ENCODE measurements around the gene AUH. TPM values are rescaled to one million over a fixed set of nuclear protein-coding genes. Genes with fewer than 3 reads are reported as not detected.

AUH gene
- total and polyA plus RNA-seq, 12 donors, result 16.3 to 56.3 (median 44.2) TPM

DNA sequence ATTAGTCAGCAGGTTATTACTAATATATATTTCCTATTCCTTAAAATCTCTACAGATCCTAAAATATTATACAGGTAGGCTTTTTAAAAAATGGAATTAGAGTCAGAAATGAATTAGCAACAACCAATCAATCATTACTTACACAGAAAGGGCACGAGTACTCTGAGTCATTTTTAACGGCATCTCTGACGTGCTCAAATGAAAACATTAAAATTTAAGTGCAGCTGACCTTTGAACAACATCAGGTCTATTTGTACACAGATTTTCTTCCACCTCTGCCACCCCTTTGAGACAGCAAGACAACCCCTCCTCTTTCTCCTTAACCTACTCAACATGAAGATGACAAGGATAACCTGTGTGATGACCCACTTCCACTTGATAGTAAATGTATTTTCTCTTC lies 19.1 kb downstream of the AUH start:
- Histone ChIP-seq H3K4me1 (peaks cover 0 to 17% (median 8%) of the 10 kb centered on the region in 9 donors), H3K27ac (no peak overlapping the region), H3K4me3 (no peak overlapping the region), H3K9me3 (peaks cover 0 to 9% (median 0%) of the 10 kb centered on the region in 11 donors), H3K36me3 (peaks cover 0 to 55% (median 17%) of the 10 kb centered on the region in 9 donors), H3K27me3 (no peaks in the 10 kb centered on the region)
- WGBS, 2 donors, result 95 to 97% methylated on average over 3 of the region's 3 CpGs
- DNase-seq (no peak), ATAC-seq (no peak)
- TF ChIP-seq, protein P1, sequence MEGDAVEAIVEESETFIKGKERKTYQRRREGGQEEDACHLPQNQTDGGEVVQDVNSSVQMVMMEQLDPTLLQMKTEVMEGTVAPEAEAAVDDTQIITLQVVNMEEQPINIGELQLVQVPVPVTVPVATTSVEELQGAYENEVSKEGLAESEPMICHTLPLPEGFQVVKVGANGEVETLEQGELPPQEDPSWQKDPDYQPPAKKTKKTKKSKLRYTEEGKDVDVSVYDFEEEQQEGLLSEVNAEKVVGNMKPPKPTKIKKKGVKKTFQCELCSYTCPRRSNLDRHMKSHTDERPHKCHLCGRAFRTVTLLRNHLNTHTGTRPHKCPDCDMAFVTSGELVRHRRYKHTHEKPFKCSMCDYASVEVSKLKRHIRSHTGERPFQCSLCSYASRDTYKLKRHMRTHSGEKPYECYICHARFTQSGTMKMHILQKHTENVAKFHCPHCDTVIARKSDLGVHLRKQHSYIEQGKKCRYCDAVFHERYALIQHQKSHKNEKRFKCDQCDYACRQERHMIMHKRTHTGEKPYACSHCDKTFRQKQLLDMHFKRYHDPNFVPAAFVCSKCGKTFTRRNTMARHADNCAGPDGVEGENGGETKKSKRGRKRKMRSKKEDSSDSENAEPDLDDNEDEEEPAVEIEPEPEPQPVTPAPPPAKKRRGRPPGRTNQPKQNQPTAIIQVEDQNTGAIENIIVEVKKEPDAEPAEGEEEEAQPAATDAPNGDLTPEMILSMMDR (IDR thresholded peaks at IDR 0.05), result no peak
- intact Hi-C loops (cut with DNase I), result no loop called here

- no peak overlapping the region for H3K4me3 ChIP-seq
- ATAC-seq (peak in 5 of 8 donors; percentile 21 to 65 (median 44)), DNase-seq (no peak)
- WGBS, 2 donors, result 64 to 75% methylated on average over 3 of the region's 3 CpGs
- intact Hi-C loops (cut with DNase I), result no loop called here
- H3K9me3 ChIP-seq, result peaks cover 0 to 9% (median 0%) of the 10 kb centered on the region in 11 donors
- TF ChIP-seq, protein P1 (IDR thresholded peaks at IDR 0.05), result no peak
- H3K36me3 ChIP-seq, result peaks cover 0 to 60% (median 17%) of the 10 kb centered on the region in 9 donors
- peak overlapping the region in 3 of 10 donors; percentile 27 to 44 (median 42) for H3K27ac ChIP-seq
- no peaks in the 10 kb centered on the region for H3K27me3 ChIP-seq
- peaks cover 0 to 17% (median 8%) of the 10 kb centered on the region in 9 donors for H3K4me1 ChIP-seq
Measured at GRCh38 chr9:91341749-91342148, 20.0 kb downstream of the AUH start.

DNA sequence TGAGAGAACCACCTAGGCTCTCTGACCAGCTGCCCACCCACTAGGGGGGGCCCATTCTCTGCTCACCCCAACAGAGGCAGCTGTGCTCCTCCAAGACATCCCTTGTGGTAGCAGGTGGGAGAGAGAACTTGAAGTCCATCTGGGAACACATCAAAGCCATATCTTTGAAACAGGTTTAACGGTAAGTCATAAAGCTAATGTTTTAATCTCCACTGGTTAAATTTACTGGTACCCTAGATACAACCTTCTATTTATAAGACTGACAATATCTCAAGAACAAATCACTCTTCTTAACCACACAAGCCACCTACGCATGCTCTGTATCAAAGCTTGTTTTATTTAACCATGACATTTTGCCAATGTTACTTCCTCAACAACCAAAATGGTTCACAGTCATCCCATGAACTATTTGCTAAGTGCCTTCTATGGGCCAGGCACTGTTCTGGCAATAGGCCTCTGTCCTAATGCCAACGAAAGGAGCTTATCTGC lies 20.4 kb downstream of the AUH start:
- intact Hi-C loops (cut with DNase I), result no loop called here
- Histone ChIP-seq H3K4me3 (no peak overlapping the region), H3K9me3 (peaks cover 0 to 9% (median 0%) of the 10 kb centered on the region in 11 donors), H3K27me3 (no peaks in the 10 kb centered on the region), H3K36me3 (peaks cover 0 to 60% (median 17%) of the 10 kb centered on the region in 9 donors), H3K4me1 (peaks cover 0 to 17% (median 8%) of the 10 kb centered on the region in 9 donors), H3K27ac (peak overlapping the region in 6 of 10 donors; percentile 24 to 57 (median 42))
- ATAC-seq (peak in 5 of 8 donors; percentile 34 to 87 (median 75)), DNase-seq (no peak)
- TF ChIP-seq, protein P1 (IDR thresholded peaks at IDR 0.05), result no peak
- 53 to 68% methylated on average over 3 of the region's 3 CpGs for WGBS, 2 donors

DNA sequence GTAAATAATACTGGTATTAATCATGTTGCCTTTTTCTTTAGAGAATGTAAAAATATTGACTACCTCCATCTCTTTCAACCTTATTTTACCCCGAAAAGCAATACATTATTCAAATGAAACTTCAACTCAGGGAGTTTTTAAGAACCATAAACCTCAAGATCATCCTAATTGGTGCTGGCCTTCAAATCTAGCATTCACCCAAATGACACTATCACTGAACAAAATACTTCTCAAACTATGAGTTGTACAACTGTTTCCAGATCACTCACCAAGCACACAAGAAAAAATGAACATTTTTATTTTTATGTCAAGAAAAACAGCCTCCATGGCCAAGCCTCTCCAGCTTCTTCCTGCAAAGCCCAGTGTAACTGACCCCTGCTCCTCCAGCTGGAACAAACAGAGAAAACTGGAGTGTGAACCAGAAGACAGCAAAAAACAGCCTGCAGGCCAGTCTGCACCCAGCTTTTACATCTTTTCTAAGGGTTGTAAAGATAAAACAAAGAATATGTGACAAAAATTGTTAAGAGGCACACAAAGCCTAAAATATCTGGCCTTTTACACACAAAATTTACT lies 21.2 kb downstream of the AUH start:
- Histone ChIP-seq H3K9me3 (peaks cover 0 to 9% (median 0%) of the 10 kb centered on the region in 11 donors), H3K27me3 (no peaks in the 10 kb centered on the region), H3K27ac (peak overlapping the region in 3 of 10 donors; percentile 24 to 57 (median 41)), H3K36me3 (peaks cover 0 to 60% (median 17%) of the 10 kb centered on the region in 9 donors), H3K4me1 (peaks cover 0 to 17% (median 8%) of the 10 kb centered on the region in 9 donors), H3K4me3 (no peak overlapping the region)
- peak in 1 of 8 donors; percentile 14 for ATAC-seq
- DNase-seq, result no peak
- intact Hi-C loops (cut with DNase I), result no loop called here
- TF ChIP-seq, protein P1 (IDR thresholded peaks at IDR 0.05), result no peak
- 95 to 100% methylated on average over 1 of the region's 1 CpG for WGBS, 2 donors

Measured in heart right ventricle (tissue), 16 donors.